Measurements from ENCODE around the gene DCHS2. TPM values are rescaled to one million over a fixed set of nuclear protein-coding genes. Genes with fewer than 3 reads are reported as not detected.

The DCHS2 gene
- total RNA-seq, 1 experiment from 2014 or later: not detected

DNA sequence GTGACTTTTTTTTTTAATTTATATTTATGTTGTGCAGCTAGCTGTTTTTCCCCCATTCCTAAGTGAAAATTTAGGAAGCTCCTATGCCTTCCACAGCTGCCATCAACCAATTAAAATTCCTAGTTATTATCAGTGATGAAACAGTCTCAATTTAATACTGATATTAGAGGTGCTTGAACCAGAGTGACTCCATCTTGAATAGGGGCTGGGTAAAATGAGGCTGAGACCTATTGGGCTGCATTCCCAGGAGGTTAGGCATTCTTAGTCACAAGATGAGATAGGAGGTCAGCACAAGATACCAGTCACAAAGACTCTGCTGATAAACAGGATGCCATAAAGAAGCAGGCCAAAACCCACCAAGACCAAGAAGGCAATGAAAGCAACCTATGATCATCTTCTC lies 136.7 kb downstream of the DCHS2 start:
- in situ Hi-C loops (cut with HindIII; ENCODE audit: low pct_unique_long_range_greater_than_20kb, low sequenced_read_pairs): no loop called here
- no peak for DNase-seq (ENCODE audit: low read depth, low spot score)

DNA sequence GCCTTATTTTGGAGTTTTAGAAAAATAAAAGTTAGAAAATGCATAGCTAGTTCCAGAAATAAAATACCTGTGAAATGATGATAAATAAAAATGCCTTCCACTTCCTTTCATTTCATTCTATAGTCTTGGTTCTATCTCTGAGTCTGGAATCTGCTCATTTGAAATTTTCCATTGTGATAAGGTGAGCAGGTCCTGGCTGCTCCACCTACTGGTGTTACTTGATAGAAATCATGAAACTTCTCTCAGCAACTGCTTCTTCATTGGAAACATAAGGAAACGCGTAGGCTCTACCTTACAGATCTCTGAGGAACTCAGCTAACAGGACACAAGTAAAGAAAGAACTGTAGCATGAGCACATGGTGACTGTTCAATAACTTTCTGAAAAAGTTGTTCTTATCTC lies 141.8 kb downstream of the DCHS2 start:
- in situ Hi-C loops (cut with HindIII; ENCODE audit: low pct_unique_long_range_greater_than_20kb, low sequenced_read_pairs): no loop called here
- DNase-seq (ENCODE audit: low read depth, low spot score): peak; percentile 40

DNA sequence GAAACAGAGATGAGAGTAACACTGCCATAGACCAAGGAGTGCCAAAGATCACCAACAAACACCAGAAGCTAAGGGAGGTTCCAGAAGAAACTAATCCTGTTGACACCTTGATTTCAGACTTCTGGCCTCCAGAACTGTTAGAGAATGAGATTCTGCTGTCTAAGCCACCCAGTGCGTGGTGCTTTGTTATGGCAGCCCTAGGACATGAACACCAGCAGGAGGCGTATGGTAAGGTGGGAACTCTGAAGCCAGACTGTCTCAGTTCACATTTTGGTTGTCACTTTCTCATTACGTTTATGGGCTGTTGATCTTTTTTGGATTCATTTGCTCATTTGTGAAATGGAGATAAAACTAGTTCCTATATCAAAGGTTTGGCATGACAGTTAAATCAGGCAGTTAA lies 142.9 kb downstream of the DCHS2 start:
- in situ Hi-C loops (cut with HindIII; ENCODE audit: low pct_unique_long_range_greater_than_20kb, low sequenced_read_pairs): no loop called here

DNA sequence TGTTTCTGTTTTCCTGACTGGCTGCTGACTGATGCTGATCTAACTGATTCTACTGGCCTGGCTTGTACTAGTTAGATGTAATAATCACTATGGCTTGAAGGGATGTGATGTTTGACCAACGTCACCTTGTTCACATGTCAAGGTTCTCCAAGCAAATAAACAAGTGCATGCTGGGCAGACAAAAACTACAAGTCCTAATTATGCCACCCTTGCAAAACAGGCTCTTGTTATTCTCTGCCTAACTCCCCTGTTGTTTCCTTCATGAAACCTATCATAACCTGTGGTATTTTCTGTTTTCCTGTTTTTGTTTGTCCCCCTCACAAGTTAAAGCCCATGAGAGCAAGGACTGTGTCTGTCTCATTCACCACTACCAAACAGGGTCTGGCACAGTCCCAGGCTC lies 146.2 kb downstream of the DCHS2 start:
- in situ Hi-C loops (cut with HindIII; ENCODE audit: low pct_unique_long_range_greater_than_20kb, low sequenced_read_pairs): no loop called here
- no peak for DNase-seq (ENCODE audit: low read depth, low spot score)

More for the DNA sequence above, 142.9 kb downstream of the DCHS2 start:
- peak; percentile 37 for DNase-seq (ENCODE audit: low read depth, low spot score)

DNA sequence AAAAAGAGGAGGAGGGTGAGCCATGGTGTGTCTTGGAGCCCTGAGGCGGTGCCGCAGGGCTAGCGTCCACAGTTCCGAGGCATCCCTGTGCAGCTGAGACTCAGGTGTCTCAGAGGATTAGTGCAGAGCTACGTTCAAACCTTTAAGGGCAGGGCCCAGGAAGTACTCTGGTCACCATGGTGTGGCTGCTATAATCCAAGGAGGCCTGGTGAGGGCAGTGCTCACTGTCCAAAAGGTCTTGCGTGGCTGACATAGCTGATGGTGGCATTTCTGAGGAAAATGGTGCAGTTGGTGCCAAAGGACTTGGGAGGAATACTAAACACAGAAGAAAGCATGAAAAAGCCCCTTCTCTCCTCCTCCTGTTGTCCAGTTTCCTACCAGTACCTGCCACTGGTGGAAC lies 146.9 kb downstream of the DCHS2 start:
- in situ Hi-C loops (cut with HindIII; ENCODE audit: low pct_unique_long_range_greater_than_20kb, low sequenced_read_pairs): no loop called here
- DNase-seq (ENCODE audit: low read depth, low spot score): peak; percentile 53

DNA sequence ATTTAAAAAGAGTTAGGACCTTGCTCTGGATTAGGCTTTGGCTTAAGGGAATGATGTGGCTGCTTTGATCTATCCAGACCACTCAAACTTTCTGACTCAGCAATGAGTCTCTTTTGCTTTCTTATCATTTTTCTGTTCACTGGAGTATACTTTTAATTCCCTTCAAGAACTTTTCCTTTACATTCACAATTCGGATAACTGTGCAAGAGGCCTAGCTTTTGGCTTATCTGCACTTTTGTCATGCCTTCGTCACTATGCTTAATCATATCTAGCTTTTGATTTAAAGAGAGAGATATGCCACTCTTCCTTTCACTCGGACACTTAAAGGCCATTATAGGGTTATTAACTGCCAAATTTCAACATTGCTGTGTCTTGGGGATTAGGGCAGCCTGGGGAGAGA lies 147.9 kb downstream of the DCHS2 start:
- DNase-seq (ENCODE audit: low read depth, low spot score): no peak
- in situ Hi-C loops (cut with HindIII; ENCODE audit: low pct_unique_long_range_greater_than_20kb, low sequenced_read_pairs): no loop called here

DNA sequence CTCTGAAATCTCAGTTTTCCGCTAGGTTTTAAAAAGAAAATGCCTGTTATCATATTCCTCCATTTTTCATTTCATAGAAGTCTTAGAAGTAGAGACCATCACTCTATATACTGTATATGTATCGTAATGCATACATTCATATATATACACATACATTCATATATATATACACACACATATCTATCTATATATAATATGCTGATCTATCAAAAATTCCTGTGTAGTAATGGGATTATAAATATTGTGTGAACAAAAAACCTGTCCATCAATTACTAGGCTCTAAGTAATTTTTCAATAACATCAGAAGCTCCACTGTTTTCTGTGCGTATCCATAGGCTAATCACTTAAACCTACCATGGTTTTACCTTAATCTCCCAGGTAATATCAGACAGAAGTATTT lies 150.2 kb downstream of the DCHS2 start:
- in situ Hi-C loops (cut with HindIII; ENCODE audit: low pct_unique_long_range_greater_than_20kb, low sequenced_read_pairs): no loop called here
- no peak for DNase-seq (ENCODE audit: low read depth, low spot score)

DNA sequence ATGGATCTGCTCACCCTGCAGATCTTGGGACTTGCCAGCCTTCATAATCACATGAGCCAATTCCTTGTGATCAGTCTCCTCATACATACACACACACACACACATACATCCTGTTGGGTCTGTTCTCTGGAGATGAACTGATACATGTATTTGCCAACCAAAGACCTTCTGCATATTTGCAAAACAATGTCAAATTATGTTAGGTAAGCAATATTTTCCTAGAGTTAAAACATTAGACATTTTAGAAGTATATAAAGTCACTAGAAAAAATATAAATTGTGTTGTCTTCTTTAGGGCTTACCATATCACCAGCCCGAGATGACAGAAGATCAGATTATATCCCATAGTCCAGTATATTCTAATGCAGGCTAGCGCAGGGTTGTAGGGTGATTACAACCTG lies 156.0 kb downstream of the DCHS2 start:
- in situ Hi-C loops (cut with HindIII; ENCODE audit: low pct_unique_long_range_greater_than_20kb, low sequenced_read_pairs): no loop called here

DNA sequence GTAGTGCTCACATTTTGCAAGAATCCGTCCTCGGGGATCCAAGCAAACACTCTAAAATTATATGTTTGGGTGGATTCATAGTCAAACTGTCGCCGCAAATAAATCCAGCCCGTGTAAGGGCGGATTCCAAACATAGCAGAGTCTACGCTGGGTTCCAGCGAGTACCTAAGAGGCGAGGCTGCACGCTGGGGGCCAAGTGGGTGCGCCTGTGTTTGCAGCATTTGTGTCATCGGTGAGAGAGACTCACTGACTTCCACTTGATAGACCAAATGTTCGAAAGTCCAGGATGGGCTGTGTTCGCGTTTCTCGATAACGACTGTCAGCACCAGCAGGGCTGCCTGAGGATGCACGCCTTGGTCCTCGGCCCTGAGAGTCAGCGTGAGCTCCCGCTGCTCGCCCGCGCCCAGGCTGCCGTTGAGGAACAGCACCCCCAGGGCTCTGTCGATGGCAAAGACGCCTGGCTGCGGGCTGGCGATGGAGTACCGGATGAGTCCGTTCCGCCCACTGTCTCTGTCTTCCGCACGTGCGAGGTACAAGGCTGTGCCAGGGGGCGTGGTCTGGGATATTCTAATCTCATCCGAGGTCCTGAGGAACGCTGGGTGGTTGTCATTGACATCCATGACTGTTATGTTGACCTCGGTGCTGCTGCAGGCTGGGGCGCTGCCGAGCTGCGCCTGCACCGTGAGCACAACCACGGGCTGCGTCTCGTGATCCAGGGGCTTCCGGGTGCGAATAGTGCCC lies 158.7 kb downstream of the DCHS2 start:
- DNase-seq (ENCODE audit: low read depth, low spot score): peak; percentile 11

More for the DNA sequence above, 156.0 kb downstream of the DCHS2 start:
- DNase-seq (ENCODE audit: low read depth, low spot score): no peak

DNA sequence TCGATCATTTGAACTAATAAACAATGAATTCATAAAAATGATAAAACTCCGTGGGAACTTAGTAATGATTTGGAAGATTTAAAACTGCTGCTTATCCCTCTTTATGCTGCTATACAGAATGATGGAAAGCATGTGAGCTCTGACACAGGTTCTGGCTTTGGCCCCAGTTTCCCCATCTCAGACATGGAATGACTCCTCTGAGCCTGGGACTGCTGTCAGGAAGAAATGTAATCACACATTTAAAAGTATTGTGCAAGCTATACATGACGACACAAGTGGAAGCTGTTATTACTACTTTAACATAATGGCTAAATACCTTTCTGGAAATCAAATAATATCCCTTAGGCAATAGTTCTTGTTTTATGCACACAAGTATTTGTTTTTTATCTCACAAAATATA lies 161.7 kb downstream of the DCHS2 start:
- no peak for DNase-seq (ENCODE audit: low read depth, low spot score)
- in situ Hi-C loops (cut with HindIII; ENCODE audit: low pct_unique_long_range_greater_than_20kb, low sequenced_read_pairs): no loop called here

More for the DNA sequence above, 158.7 kb downstream of the DCHS2 start:
- in situ Hi-C loops (cut with HindIII; ENCODE audit: low pct_unique_long_range_greater_than_20kb, low sequenced_read_pairs): no loop called here

DNA sequence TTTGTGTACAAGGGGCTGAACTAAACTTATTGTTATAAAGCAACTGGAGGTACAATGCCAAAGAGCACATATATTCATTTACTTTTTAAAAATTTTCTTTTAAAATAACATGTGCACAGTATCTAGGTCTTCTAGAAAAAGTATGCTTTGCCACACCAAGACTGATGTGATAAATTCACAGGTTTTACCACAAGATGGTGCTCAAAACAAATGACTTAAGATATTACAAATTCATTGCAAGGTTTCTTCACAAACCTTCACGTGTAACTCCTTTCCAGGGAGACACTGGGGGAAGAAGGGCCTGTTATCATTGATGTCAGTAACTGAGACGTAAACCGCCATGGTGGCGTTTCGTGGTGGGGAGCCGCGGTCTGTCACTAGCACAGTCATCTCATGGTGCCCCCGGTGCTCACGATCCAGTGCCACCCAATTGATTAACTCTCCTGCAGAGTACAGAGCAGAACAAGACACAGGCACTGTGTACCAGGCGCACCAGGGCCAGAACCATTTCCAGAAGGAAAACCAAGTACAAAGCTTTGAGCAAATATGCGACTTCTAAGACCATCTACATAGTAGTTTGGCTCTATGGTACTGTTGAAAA lies 162.2 kb downstream of the DCHS2 start:
- DNase-seq (ENCODE audit: low read depth, low spot score): peak; percentile 42
- in situ Hi-C loops (cut with HindIII; ENCODE audit: low pct_unique_long_range_greater_than_20kb, low sequenced_read_pairs): no loop called here

DNA sequence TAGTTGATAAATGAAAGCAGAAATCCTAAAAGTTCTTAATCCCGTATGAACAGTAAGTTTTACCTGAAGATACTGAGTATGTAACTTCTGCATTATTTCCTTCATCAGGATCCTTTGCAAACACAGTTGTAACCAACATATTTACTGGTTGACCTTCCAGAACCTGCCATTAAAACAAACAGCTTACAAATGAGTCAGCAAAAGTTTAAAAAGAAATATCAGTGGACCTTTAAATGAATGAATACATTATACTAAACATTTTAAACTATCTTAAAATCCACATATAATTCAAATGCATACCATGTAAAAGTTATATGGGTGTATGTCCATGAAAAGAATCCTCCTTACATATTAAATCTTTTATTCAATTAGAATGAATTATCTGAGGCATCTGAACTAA lies 163.6 kb downstream of the DCHS2 start:
- DNase-seq (ENCODE audit: low read depth, low spot score): no peak
- in situ Hi-C loops (cut with HindIII; ENCODE audit: low pct_unique_long_range_greater_than_20kb, low sequenced_read_pairs): no loop called here

DNA sequence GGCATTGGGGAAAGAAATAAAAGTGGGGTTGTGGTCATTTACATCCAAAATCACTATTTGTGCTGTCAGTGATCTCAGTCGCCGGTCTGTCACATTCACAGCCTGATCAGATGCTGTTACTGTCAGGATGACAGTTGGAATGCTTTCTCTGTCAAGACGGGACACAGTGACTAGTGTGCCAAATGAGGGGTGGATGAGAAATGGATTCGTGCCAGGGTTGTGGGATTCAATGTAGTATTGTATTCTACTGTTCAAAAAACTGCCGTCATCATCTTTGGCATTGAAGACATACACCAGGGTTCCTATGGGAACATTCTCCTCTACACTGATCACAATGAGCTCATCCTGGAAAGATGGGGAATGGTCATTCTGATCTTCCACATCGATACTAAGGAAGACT lies 171.1 kb downstream of the DCHS2 start:
- DNase-seq (ENCODE audit: low read depth, low spot score): no peak
- in situ Hi-C loops (cut with HindIII; ENCODE audit: low pct_unique_long_range_greater_than_20kb, low sequenced_read_pairs): no loop called here

DNA sequence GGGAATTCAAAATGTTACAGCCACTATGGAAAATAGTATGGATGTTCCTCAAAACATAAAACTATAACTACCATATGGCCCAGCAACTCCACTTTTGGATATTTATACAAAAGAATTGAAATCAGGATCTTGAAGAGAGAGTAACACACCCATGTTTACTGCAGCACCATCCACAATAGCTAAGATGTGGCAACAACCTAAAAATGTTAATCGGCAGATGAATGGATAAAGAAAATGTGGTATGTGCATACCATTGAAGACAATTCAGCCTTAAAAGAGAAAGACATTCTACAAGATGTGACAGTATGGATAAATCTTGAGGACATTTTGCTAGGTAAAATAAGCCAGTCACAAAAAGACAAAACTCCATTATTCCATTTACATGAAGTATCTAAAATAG lies 171.9 kb downstream of the DCHS2 start:
- no peak for DNase-seq (ENCODE audit: low read depth, low spot score)
- in situ Hi-C loops (cut with HindIII; ENCODE audit: low pct_unique_long_range_greater_than_20kb, low sequenced_read_pairs): no loop called here

DNA sequence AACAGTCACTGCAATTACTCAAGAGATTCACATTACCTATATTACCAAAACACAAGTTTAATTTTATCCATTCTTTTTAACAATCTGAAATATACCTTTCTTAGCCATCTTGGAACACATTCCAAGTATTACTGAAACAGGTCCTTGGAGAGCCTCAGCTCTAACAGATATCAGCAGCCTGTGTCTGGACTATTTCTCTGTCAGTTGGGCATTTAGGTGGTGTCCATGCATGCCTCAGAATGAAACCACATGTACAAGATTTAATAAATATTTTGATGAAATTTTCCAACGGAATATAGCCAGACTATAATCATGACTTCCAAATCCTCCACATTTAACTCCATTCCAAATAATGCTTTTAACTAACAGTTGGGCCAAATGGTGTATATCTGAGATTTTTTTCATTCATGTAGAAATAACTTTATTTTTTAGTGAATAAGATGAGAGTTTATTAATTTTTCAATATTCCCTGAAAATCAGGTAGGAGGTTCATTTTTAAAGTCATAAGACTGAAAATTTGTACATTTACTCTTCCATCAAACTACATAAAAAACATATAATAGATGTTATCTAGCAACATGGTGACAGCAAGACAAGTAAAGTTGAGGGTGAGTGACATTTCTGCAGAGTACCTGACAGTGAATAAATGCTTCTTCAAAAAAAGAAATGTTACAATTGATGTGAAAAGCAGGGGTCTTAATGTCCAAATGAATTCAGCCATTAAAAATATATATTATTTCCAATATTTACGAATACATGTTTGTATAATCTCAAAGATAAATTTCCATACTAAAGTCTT lies 174.2 kb downstream of the DCHS2 start:
- no peak for DNase-seq (ENCODE audit: low read depth, low spot score)
- in situ Hi-C loops (cut with HindIII; ENCODE audit: low pct_unique_long_range_greater_than_20kb, low sequenced_read_pairs): no loop called here

DNA sequence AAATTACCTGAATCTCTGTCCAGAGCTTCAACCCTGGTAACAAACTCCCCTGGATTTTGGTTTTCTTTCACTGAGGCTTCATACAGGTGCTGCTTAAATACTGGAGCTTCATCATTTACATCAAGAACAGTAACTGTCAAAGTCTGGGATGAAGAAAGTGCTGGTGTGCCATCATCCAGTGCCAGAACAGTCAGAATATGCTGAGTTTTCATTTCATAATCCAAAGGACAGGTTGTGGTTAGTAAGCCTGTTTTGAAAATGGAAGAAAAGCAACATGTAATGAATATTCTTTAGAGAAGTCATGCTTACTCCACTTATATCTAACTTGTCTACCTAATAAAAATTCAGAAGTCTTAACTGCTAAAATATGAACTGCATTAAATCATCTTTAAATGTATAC lies 175.9 kb downstream of the DCHS2 start:
- no peak for DNase-seq (ENCODE audit: low read depth, low spot score)
- in situ Hi-C loops (cut with HindIII; ENCODE audit: low pct_unique_long_range_greater_than_20kb, low sequenced_read_pairs): no loop called here

DNA sequence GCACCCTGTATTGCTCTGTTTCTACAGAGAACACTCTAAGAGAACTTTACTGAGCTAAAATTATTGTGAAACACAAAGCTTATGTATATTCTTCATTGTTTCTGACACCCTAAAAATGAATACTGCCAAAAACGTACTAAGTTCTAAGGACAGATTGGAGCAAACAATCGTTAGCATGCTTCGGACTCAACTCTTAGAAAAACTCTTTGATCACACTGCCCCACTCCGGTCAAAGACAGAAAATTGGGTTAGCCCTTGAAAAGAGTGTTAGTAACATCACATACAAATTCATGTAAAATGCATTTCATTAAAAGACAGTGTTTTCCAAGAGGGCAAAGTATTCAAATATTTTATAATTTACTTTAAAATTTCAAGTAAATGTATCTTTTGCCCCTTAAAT lies 177.4 kb downstream of the DCHS2 start:
- in situ Hi-C loops (cut with HindIII; ENCODE audit: low pct_unique_long_range_greater_than_20kb, low sequenced_read_pairs): no loop called here
- DNase-seq (ENCODE audit: low read depth, low spot score): peak; percentile 73

DNA sequence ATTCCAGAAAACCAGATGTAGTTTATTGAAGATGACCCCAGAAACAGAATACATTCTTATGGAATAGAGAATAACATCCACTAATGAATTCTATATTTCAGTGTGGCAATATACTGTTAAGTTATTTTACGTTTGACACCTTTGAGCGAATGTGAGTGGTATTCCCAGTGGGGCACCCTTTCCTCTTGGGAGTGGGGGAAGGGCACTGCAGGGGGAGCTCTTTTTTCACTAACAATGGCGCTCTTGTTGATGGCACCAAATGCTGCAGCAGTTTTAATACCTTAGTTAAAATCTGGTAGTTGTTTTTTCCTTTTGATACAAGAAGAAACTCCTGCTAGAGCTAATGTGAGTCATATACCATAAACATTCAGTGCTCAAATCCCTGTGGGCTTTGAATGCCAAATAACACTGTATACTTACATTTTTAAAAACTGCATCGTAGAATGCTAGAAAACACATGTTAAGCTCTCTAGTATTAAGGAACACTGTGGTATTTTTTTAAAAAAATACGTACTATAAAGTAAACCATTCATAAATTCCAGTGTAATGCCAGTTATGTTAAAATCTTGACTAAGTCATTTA lies 178.5 kb downstream of the DCHS2 start:
- in situ Hi-C loops (cut with HindIII; ENCODE audit: low pct_unique_long_range_greater_than_20kb, low sequenced_read_pairs): no loop called here

More for the DNA sequence above, 178.5 kb downstream of the DCHS2 start:
- DNase-seq (ENCODE audit: low read depth, low spot score): no peak

Data from SK-MEL-5 (cell line).